A549 treated with RU486 at 1 μM for 4 hours (cell line): ENCODE results near the gene SET. TPM values are rescaled to one million over a fixed set of nuclear protein-coding genes. Genes with fewer than 3 reads are reported as not detected.

ENCODE experiments used
- total RNA-seq: library from RNA; stranded (reverse); fragments of 200-300 nt; extraction: Qiagen RNA extraction; gene quantifications from 5 replicates; pipeline ENCODE4 v1.2.3, GENCODE V29; 2022; ENCODE audit warnings: low read depth

SET gene
- total RNA-seq: 401 to 564 TPM (median 434 TPM) in 5 replicates

GRCh38 chr9:128688501-128689292 lies at the start of gene SET:
Gene SET, plus strand, starts transcription at chr9:128689222. Its CDS starts 361 bp downstream, at chr9:128689583.

GRCh38 chr9:128656416-128657343 lies 32.3 kb upstream of the SET start, which contains the start of gene DYNC2I2:
Gene DYNC2I2, minus strand, starts transcription at chr9:128656847. Its CDS starts 121 bp downstream, at chr9:128656726.

GRCh38 chr9:128702445-128702948 lies 13.5 kb downstream of the SET start, which contains the start of gene PKN3:
Gene PKN3, plus strand, starts transcription at chr9:128702503. Its CDS starts 413 bp downstream, at chr9:128702916.

GRCh38 chr9:128723866-128724743 lies 35.1 kb downstream of the SET start, which contains the start of gene ZDHHC12:
Gene ZDHHC12, minus strand, starts transcription at chr9:128724127. Its CDS starts 34 bp downstream, at chr9:128724093.

Other genes starting within 250 kb of the SET start
- gene ODF2, start 233.2 kb upstream of the SET start, total RNA-seq: 26.0 to 30.5 TPM (median 29.0 TPM) in 5 replicates
- gene GLE1, start 184.5 kb upstream of the SET start, total RNA-seq: 27.9 to 31.6 TPM (median 29.9 TPM) in 5 replicates
- gene SPTAN1, start 136.6 kb upstream of the SET start, total RNA-seq: 125 to 161 TPM (median 144 TPM) in 5 replicates
- gene DYNC2I2, start 32.4 kb upstream of the SET start, total RNA-seq: 91.4 to 140 TPM (median 134 TPM) in 5 replicates
- 11.0 to 16.7 TPM (median 14.9 TPM) in 5 replicates for gene PKN3, start 13.3 kb downstream of the SET start, total RNA-seq
- 55.5 to 94.9 TPM (median 86.5 TPM) in 5 replicates for gene ZDHHC12, start 34.9 kb downstream of the SET start, total RNA-seq
- 12.0 to 16.3 TPM (median 15.4 TPM) in 5 replicates for gene ZER1, start 82.7 kb downstream of the SET start, total RNA-seq
- gene TBC1D13, start 98.0 kb downstream of the SET start, total RNA-seq: 18.0 to 21.8 TPM (median 20.2 TPM) in 5 replicates
- gene ENDOG, start 129.3 kb downstream of the SET start, total RNA-seq: 14.5 to 32.2 TPM (median 27.6 TPM) in 5 replicates
- 23.5 to 47.1 TPM (median 42.2 TPM) in 5 replicates for gene SPOUT1, start 140.6 kb downstream of the SET start, total RNA-seq
- gene KYAT1, start 192.7 kb downstream of the SET start, total RNA-seq: 6.8 to 8.8 TPM (median 8.2 TPM) in 5 replicates
- gene LRRC8A, start 192.9 kb downstream of the SET start, total RNA-seq: 34.3 to 48.3 TPM (median 44.8 TPM) in 5 replicates
- not detected in 5 replicates for gene PHYHD1, start 231.8 kb downstream of the SET start, total RNA-seq